Measurements from ENCODE around the gene FBF1. TPM values are rescaled to one million over a fixed set of nuclear protein-coding genes. Genes with fewer than 3 reads are reported as not detected.

FBF1 gene
- total and polyA plus RNA-seq, 2 of the 8 experiments (the other 6 are each of a cell fraction or from before 2014, with no cell fraction given) = 8.1 to 13.1 TPM

DNA sequence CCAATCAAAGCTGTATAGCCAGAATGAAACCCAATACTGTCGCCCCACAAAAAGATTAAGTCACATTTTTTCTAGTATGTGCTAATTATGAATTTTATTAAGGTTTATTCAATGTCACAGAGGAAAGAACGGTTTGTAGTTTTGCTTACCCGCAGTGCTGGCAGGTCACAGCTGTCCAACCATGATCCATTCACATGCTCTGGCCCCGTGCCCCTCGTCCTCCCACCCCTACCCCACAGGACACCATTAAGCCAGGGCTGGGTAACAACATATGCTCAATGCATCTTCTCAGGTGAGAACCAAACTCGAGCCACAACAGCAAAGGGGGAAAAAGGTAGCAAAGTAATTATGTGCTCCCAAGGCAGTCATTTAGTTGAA is 589 bp upstream of the FBF1 start (continued):
- TF ChIP-seq, protein P1, sequence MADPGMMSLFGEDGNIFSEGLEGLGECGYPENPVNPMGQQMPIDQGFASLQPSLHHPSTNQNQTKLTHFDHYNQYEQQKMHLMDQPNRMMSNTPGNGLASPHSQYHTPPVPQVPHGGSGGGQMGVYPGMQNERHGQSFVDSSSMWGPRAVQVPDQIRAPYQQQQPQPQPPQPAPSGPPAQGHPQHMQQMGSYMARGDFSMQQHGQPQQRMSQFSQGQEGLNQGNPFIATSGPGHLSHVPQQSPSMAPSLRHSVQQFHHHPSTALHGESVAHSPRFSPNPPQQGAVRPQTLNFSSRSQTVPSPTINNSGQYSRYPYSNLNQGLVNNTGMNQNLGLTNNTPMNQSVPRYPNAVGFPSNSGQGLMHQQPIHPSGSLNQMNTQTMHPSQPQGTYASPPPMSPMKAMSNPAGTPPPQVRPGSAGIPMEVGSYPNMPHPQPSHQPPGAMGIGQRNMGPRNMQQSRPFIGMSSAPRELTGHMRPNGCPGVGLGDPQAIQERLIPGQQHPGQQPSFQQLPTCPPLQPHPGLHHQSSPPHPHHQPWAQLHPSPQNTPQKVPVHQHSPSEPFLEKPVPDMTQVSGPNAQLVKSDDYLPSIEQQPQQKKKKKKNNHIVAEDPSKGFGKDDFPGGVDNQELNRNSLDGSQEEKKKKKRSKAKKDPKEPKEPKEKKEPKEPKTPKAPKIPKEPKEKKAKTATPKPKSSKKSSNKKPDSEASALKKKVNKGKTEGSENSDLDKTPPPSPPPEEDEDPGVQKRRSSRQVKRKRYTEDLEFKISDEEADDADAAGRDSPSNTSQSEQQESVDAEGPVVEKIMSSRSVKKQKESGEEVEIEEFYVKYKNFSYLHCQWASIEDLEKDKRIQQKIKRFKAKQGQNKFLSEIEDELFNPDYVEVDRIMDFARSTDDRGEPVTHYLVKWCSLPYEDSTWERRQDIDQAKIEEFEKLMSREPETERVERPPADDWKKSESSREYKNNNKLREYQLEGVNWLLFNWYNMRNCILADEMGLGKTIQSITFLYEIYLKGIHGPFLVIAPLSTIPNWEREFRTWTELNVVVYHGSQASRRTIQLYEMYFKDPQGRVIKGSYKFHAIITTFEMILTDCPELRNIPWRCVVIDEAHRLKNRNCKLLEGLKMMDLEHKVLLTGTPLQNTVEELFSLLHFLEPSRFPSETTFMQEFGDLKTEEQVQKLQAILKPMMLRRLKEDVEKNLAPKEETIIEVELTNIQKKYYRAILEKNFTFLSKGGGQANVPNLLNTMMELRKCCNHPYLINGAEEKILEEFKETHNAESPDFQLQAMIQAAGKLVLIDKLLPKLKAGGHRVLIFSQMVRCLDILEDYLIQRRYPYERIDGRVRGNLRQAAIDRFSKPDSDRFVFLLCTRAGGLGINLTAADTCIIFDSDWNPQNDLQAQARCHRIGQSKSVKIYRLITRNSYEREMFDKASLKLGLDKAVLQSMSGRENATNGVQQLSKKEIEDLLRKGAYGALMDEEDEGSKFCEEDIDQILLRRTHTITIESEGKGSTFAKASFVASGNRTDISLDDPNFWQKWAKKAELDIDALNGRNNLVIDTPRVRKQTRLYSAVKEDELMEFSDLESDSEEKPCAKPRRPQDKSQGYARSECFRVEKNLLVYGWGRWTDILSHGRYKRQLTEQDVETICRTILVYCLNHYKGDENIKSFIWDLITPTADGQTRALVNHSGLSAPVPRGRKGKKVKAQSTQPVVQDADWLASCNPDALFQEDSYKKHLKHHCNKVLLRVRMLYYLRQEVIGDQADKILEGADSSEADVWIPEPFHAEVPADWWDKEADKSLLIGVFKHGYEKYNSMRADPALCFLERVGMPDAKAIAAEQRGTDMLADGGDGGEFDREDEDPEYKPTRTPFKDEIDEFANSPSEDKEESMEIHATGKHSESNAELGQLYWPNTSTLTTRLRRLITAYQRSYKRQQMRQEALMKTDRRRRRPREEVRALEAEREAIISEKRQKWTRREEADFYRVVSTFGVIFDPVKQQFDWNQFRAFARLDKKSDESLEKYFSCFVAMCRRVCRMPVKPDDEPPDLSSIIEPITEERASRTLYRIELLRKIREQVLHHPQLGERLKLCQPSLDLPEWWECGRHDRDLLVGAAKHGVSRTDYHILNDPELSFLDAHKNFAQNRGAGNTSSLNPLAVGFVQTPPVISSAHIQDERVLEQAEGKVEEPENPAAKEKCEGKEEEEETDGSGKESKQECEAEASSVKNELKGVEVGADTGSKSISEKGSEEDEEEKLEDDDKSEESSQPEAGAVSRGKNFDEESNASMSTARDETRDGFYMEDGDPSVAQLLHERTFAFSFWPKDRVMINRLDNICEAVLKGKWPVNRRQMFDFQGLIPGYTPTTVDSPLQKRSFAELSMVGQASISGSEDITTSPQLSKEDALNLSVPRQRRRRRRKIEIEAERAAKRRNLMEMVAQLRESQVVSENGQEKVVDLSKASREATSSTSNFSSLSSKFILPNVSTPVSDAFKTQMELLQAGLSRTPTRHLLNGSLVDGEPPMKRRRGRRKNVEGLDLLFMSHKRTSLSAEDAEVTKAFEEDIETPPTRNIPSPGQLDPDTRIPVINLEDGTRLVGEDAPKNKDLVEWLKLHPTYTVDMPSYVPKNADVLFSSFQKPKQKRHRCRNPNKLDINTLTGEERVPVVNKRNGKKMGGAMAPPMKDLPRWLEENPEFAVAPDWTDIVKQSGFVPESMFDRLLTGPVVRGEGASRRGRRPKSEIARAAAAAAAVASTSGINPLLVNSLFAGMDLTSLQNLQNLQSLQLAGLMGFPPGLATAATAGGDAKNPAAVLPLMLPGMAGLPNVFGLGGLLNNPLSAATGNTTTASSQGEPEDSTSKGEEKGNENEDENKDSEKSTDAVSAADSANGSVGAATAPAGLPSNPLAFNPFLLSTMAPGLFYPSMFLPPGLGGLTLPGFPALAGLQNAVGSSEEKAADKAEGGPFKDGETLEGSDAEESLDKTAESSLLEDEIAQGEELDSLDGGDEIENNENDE (IDR thresholded peaks at IDR 0.05; ENCODE audit: insufficient replicate concordance, low read length) = no peak
- TF ChIP-seq SIN3A (conservative IDR thresholded peaks at IDR 0.05 in 1 of 2, IDR thresholded peaks at IDR 0.05 in 1 of 2; ENCODE audit: low read depth in 1 of 2, low read length in 2 of 2) (no peak), CEBPB (IDR thresholded peaks at IDR 0.05; ENCODE audit: low read depth, low read length) (no peak), ASH2L (IDR thresholded peaks at IDR 0.05; ENCODE audit: low read length) (no peak), POU5F1 (IDR thresholded peaks at IDR 0.05; ENCODE audit: low read depth, low read length) (no peak), TAF1 (IDR thresholded peaks at IDR 0.05; ENCODE audit: low read depth, low read length) (no peak), POLR2AphosphoS5 (IDR thresholded peaks at IDR 0.05; ENCODE audit: low read depth, low read length) (no peak), RFX5 (IDR thresholded peaks at IDR 0.05; ENCODE audit: borderline replicate concordance, low read depth, low read length) (no peak), RNF2 (IDR thresholded peaks at IDR 0.05; ENCODE audit: borderline replicate concordance, low read depth, low read length, missing control alignments, poor library complexity, severe bottlenecking) (no peak)
- TF ChIP-seq, protein P2, sequence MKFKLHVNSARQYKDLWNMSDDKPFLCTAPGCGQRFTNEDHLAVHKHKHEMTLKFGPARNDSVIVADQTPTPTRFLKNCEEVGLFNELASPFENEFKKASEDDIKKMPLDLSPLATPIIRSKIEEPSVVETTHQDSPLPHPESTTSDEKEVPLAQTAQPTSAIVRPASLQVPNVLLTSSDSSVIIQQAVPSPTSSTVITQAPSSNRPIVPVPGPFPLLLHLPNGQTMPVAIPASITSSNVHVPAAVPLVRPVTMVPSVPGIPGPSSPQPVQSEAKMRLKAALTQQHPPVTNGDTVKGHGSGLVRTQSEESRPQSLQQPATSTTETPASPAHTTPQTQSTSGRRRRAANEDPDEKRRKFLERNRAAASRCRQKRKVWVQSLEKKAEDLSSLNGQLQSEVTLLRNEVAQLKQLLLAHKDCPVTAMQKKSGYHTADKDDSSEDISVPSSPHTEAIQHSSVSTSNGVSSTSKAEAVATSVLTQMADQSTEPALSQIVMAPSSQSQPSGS (IDR thresholded peaks at IDR 0.05; ENCODE audit: low read length) = no peak
